Fibroblast of villous mesenchyme (primary cell): ENCODE measurements around the gene TWIST2. TPM values are rescaled to one million over a fixed set of nuclear protein-coding genes. Genes with fewer than 3 reads are reported as not detected.

Experiments
- DNase-seq: peaks from one replicate; pipeline ENCODE4 v3.0.0-alpha.2; 2010; ENCODE audit warnings: low read depth
- H3K4me3 ChIP-seq: 2 replicates; pipeline ENCODE4 v1.5.1; 2011; ENCODE audit warnings: low read depth, mild to moderate bottlenecking, low read length
- total RNA-seq: library from RNA; depleted of rRNA; stranded (reverse); fragments of >200 nt; gene quantifications from 2 replicates; pipeline ENCODE4 v1.2.3, GENCODE V29; 2012
- TF ChIP-seq, protein P1 (sequence below): IDR thresholded peaks from 2 replicates; pipeline ENCODE4 v1.5.1; 2012; ENCODE audit warnings: low read depth, mild to moderate bottlenecking, low read length; ENCODE audit not compliant: insufficient read depth

Gene TWIST2
- total RNA-seq, 1 donor = 58.7 TPM

DNA sequence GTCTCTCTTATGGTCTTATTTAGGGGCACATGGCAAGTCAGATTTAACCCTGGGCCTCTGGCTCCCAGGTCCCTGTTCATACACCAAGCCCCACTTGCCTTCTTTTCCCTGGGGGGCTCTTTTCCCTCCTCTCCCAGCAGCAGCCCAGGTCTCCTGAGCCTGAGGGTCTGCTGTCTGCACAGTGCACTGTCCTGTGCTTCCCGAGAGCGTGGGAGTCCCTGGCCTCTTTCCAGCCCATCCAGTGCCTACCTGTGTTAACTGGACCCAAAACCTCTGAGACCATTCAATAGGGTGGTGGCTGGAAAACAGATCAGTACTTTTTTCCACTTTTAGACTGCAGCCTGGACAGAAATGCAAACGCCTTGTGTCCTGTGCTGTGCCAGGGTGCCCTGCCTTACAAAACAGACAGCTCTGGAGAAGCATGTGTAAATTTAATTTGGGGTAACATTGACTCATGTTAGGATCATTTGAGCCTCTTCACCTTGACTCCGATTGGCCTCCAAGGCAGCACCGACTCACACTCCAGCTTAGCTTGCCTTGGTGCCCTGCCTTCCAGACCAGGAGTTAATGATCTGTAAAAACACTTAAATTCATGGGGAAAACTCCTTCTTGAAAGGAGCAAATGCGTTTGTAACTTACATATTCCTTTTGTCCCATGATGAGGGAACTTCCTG, 34.3 kb downstream of the TWIST2 start:
- no peak overlapping the region for H3K4me3 ChIP-seq
- DNase-seq = no peak
- TF ChIP-seq, protein P1, sequence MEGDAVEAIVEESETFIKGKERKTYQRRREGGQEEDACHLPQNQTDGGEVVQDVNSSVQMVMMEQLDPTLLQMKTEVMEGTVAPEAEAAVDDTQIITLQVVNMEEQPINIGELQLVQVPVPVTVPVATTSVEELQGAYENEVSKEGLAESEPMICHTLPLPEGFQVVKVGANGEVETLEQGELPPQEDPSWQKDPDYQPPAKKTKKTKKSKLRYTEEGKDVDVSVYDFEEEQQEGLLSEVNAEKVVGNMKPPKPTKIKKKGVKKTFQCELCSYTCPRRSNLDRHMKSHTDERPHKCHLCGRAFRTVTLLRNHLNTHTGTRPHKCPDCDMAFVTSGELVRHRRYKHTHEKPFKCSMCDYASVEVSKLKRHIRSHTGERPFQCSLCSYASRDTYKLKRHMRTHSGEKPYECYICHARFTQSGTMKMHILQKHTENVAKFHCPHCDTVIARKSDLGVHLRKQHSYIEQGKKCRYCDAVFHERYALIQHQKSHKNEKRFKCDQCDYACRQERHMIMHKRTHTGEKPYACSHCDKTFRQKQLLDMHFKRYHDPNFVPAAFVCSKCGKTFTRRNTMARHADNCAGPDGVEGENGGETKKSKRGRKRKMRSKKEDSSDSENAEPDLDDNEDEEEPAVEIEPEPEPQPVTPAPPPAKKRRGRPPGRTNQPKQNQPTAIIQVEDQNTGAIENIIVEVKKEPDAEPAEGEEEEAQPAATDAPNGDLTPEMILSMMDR = no peak

DNA sequence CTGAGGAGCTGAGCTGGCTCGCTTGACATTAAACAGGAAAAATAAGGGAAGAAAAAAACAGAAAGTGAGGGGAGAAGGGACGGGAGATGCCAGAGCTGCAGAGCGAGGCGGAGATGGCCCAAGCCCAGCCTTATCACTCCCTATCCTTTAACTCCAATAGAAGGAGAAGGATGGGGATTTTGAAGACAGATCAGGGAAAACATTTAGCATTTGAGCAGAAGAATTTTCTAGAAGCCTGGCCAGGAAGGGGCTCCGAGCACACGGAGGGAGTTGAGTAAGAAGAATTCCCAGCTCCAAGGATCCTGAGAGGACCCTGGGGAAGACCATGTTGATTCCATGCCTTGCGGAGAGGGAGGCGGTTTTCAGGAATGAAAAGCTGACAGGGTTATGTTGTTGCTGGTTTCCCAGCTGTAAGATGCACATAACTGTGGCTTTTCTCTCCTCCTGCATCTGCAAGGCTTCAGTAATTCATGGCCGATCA, 35.6 kb downstream of the TWIST2 start:
- peak overlapping the region; percentile 27 for H3K4me3 ChIP-seq
- TF ChIP-seq, protein P1 = no peak
- peak; percentile 93 for DNase-seq

GRCh38 chr2:238884122-238884811, 36.4 kb downstream of the TWIST2 start:
- TF ChIP-seq, protein P1 = no peak
- no peak for DNase-seq
- no peak overlapping the region for H3K4me3 ChIP-seq

DNA sequence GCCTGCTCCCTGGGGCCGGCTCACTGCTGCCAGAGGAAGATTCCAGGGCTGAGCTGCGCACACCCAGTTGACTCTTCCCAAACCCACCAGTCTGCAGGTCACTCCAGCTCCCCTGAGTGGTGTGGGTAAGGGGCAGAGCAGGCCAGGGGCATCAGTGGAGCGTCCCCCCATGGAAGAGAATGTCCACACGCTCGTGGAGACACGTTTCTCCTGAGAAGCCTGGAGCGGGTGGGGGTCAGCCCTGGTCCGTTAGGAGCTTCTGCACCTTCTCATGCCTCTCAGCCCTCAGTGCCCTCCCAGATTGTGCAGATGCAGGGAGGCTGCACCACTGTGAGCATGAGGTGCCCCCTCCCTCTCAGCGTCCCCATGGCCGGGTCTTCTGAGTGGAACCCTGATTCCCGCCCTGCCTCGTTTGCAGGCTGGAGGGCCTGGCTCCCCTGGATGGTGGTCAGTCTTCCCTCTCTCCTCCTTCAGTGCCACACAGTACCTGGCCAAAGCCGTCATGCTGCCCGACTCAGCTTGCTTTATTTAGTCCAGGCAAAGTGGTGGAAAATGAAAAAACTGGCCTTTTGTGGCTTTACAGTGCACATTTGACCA, 37.0 kb downstream of the TWIST2 start:
- no peak for DNase-seq
- TF ChIP-seq, protein P1 = no peak
- no peak overlapping the region for H3K4me3 ChIP-seq

DNA sequence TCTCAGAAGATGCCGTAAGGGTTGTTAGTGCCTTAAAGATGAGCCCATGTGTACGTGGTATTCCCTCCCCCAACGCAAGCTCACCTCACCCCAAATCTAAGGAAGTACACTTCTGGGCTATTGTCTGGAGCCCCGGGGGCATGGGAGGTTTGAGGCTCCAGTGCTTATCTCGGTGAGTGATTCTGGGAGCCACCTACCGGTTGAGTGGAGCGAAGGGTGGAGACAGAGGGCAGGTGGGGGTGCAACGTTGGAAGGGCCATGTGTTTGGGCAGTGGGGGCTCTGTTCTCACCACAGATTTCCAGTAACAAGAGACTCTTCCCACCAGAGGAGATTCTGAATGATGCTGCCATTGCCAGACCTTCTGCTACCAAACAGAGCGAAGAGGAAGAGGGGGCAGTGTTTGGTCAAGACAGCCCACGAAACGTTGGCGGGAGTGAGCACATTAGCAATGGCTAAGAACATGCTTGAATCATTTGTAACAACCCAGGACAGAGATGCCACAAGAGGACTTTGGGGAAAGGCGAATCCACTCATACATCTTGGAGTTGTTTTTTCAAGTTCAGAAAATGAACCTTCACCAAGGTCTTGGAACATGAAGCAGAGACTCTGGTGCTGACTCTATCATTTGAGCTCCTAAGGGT, 38.7 kb downstream of the TWIST2 start:
- DNase-seq = no peak
- TF ChIP-seq, protein P1 = no peak
- no peak overlapping the region for H3K4me3 ChIP-seq

GRCh38 chr2:238887616-238888015, 39.7 kb downstream of the TWIST2 start:
- no peak overlapping the region for H3K4me3 ChIP-seq
- TF ChIP-seq, protein P1 = no peak
- DNase-seq = no peak
